IPS-15b (cell line): ENCODE measurements around the gene PSMB3.

Experiments
- H3K27me3 ChIP-seq: one replicate; pipeline ENCODE4 v1.6.1; 2013; ENCODE audit warnings: low read length; ENCODE audit not compliant: control insufficient read depth, insufficient read depth
- H3K36me3 ChIP-seq: one replicate; pipeline ENCODE4 v1.6.1; 2013; ENCODE audit warnings: low read length; ENCODE audit not compliant: control insufficient read depth, insufficient read depth
- H3K4me1 ChIP-seq: one replicate; pipeline ENCODE4 v1.6.1; 2013; ENCODE audit warnings: mild to moderate bottlenecking, low read length; ENCODE audit not compliant: control insufficient read depth, insufficient read depth
- H3K4me3 ChIP-seq: one replicate; pipeline ENCODE4 v1.5.1; 2013; ENCODE audit warnings: low read depth, low read length
- H3K9ac ChIP-seq: one replicate; pipeline ENCODE4 v1.6.1; 2013; ENCODE audit warnings: low read depth, mild to moderate bottlenecking, low read length
- H3K9me3 ChIP-seq: one replicate; pipeline ENCODE4 v1.6.1; 2013; ENCODE audit warnings: mild to moderate bottlenecking, low read length; ENCODE audit not compliant: control insufficient read depth, insufficient read depth

The PSMB3 gene

GRCh38 chr17:38797828-38798227 is 45.3 kb downstream of the PSMB3 start:
- Histone ChIP-seq H3K4me3 (peak overlapping the region; percentile 92), H3K9ac (peak overlapping the region; percentile 37), H3K36me3 (no peaks in the 10 kb centered on the region), H3K27me3 (no peaks in the 10 kb centered on the region), H3K9me3 (no peaks in the 10 kb centered on the region), H3K4me1 (peaks cover 12% of the 10 kb centered on the region)

- Histone ChIP-seq H3K27me3 (no peaks in the 10 kb centered on the region), H3K4me3 (peak overlapping the region; percentile 92), H3K4me1 (peaks cover 12% of the 10 kb centered on the region), H3K9ac (peak overlapping the region; percentile 76), H3K36me3 (peaks cover 1% of the 10 kb centered on the region), H3K9me3 (no peaks in the 10 kb centered on the region)
These were observed 46.3 kb downstream of the PSMB3 start for GRCh38 chr17:38798614-38799500.

GRCh38 chr17:38799501-38800236 is 47.1 kb downstream of the PSMB3 start, which contains the start of gene PIP4K2B:
PIP4K2B (minus strand) TSS chr17:38799556; CDS start chr17:38799424, 132 bp downstream.
- no peaks in the 10 kb centered on the region for H3K27me3 ChIP-seq
- no peaks in the 10 kb centered on the region for H3K9me3 ChIP-seq
- H3K36me3 ChIP-seq: peaks cover 2% of the 10 kb centered on the region
- peaks cover 12% of the 10 kb centered on the region for H3K4me1 ChIP-seq
- peak within 1 kb of the TSS; percentile 87 for H3K9ac ChIP-seq
- H3K4me3 ChIP-seq: peak within 1 kb of the TSS; percentile 92

- H3K9ac ChIP-seq: no peak overlapping the region
- peak overlapping the region; percentile 73 for H3K4me3 ChIP-seq
- H3K27me3 ChIP-seq: no peaks in the 10 kb centered on the region
- H3K4me1 ChIP-seq: peaks cover 12% of the 10 kb centered on the region
- H3K9me3 ChIP-seq: no peaks in the 10 kb centered on the region
- H3K36me3 ChIP-seq: peaks cover 6% of the 10 kb centered on the region
These were observed 47.8 kb downstream of the PSMB3 start for GRCh38 chr17:38800237-38800760.

- Histone ChIP-seq H3K27me3 (no peaks in the 10 kb centered on the region), H3K9ac (no peak overlapping the region), H3K4me1 (no peaks in the 10 kb centered on the region), H3K9me3 (no peaks in the 10 kb centered on the region), H3K36me3 (peaks cover 37% of the 10 kb centered on the region), H3K4me3 (no peak overlapping the region)
These were observed 57.3 kb downstream of the PSMB3 start for GRCh38 chr17:38809828-38810227.
